ENCODE data around the gene FMO1.

GRCh38 chr1:171206204-171206977 lies 41.9 kb upstream of the FMO1 start:
- TF ChIP-seq POLR2A (IDR thresholded peaks at IDR 0.05; ENCODE audit: low read depth, low read length) (no peak), POLR2AphosphoS5 (IDR thresholded peaks at IDR 0.05; ENCODE audit: low read depth, low read length) (no peak), TAF1 (IDR thresholded peaks at IDR 0.05; ENCODE audit: borderline replicate concordance, low read depth, low read length) (no peak)
